HEK293 (cell line): ENCODE measurements around the gene NMD3.
A peak's percentile ranks its signal among the peaks of the same experiment; 100 is the strongest.

Source experiments
- CTCF ChIA-PET: fragments of 350-600 bp; formaldehyde crosslinking; extraction: SDS; loops from one replicate; lab custom pipeline; 2021; ENCODE audit warnings: antibody characterized with exemption; lab: Yijun Ruan, JAX
- POLR2A ChIA-PET: fragments of 300-600 bp; formaldehyde crosslinking; extraction: SDS; loops from one replicate; lab custom pipeline; 2020; ENCODE audit warnings: antibody characterized with exemption, inconsistent platforms; lab: Yijun Ruan, JAX
- H3K27ac ChIP-seq: fragments of 200-500 bp; sonication (Bioruptor generic); 2 replicates; pipeline ENCODE4 v1.5.1; 2014; ENCODE audit warnings: low read depth, low read length, control low read depth, inconsistent platforms; ENCODE audit errors: extremely low read depth
- H3K36me3 ChIP-seq, 2 experiments: fragments of 200-500 bp in 1 of 2; sonication (Bioruptor generic) in 1 of 2; 1 replicate in 1 of 2; 2 replicates in 1 of 2; pipeline ENCODE4 v1.5.1; 2014 to 2017; ENCODE audit warnings: inconsistent platforms in 2 of 2, low read length in 2 of 2; ENCODE audit not compliant: control insufficient read depth in 2 of 2, insufficient read depth in 1 of 2
- H3K4me1 ChIP-seq: fragments of 200-500 bp; sonication (Bioruptor generic); 2 replicates; pipeline ENCODE4 v1.5.1; 2014; ENCODE audit warnings: mild to moderate bottlenecking, low read length, inconsistent platforms; ENCODE audit not compliant: control insufficient read depth, insufficient read depth
- H3K4me3 ChIP-seq: 2 replicates; pipeline ENCODE4 v1.5.1; 2011; ENCODE audit warnings: low read depth, mild to moderate bottlenecking, control low read depth, low read length, moderate library complexity
- H3K9me3 ChIP-seq: fragments of 200-500 bp; sonication (Bioruptor generic); 2 replicates; pipeline ENCODE4 v1.5.1; 2014; ENCODE audit warnings: low read depth, low read length, inconsistent platforms; ENCODE audit not compliant: control insufficient read depth, insufficient read depth
- FEZF1 ChIP-seq: fragments of 450-650 bp; formaldehyde crosslinking; IDR thresholded peaks from 2 replicates; pipeline ENCODE4 v1.5.1; 2016; ENCODE audit warnings: missing biosample characterization, missing genetic modification characterization
- PRDM1 ChIP-seq: fragments of 450-650 bp; formaldehyde crosslinking; IDR thresholded peaks from 2 replicates; pipeline ENCODE4; 2016; ENCODE audit warnings: missing biosample characterization, missing genetic modification characterization
- ZEB2 ChIP-seq: fragments of 450-650 bp; formaldehyde crosslinking; IDR thresholded peaks from 2 replicates; pipeline ENCODE4 v1.5.1; 2016; ENCODE audit warnings: missing biosample characterization, missing genetic modification characterization
- ZFP3 ChIP-seq: fragments of 450-650 bp; formaldehyde crosslinking; IDR thresholded peaks from 2 replicates; pipeline ENCODE4 v1.5.1; 2016; ENCODE audit warnings: low read depth, missing biosample characterization, missing genetic modification characterization
- ZFP37 ChIP-seq: fragments of 450-650 bp; formaldehyde crosslinking; IDR thresholded peaks from 2 replicates; pipeline ENCODE4 v1.5.1; 2016; ENCODE audit warnings: missing biosample characterization, missing genetic modification characterization
- ZNF114 ChIP-seq: fragments of 450-650 bp; formaldehyde crosslinking; IDR thresholded peaks from 2 replicates; pipeline ENCODE4 v1.5.0; 2017; ENCODE audit warnings: missing biosample characterization, missing genetic modification characterization
- ZNF140 ChIP-seq: fragments of 450-650 bp; formaldehyde crosslinking; IDR thresholded peaks from 2 replicates; pipeline ENCODE4 v1.5.1; 2016; ENCODE audit warnings: missing biosample characterization, missing genetic modification characterization
- ZNF335 ChIP-seq: fragments of 450-650 bp; formaldehyde crosslinking; conservative IDR thresholded peaks from 2 replicates; pipeline ENCODE4 v1.5.1; 2016; ENCODE audit warnings: missing biosample characterization, missing genetic modification characterization
- ZNF366 ChIP-seq: fragments of 450-650 bp; formaldehyde crosslinking; conservative IDR thresholded peaks from 2 replicates; pipeline ENCODE4 v1.5.1; 2016; ENCODE audit warnings: missing biosample characterization, missing genetic modification characterization
- ZNF610 ChIP-seq: fragments of 450-650 bp; formaldehyde crosslinking; IDR thresholded peaks from 2 replicates; pipeline ENCODE4 v1.5.1; 2016; ENCODE audit warnings: missing biosample characterization, missing genetic modification characterization, borderline replicate concordance
- ZNF629 ChIP-seq: fragments of 450-650 bp; formaldehyde crosslinking; IDR thresholded peaks from 2 replicates; pipeline ENCODE4 v1.5.1; 2017; ENCODE audit warnings: missing biosample characterization, missing genetic modification characterization
- ZNF707 ChIP-seq: fragments of 450-650 bp; formaldehyde crosslinking; IDR thresholded peaks from 2 replicates; pipeline ENCODE4 v1.5.1; 2016; ENCODE audit warnings: missing biosample characterization, missing genetic modification characterization
- ZNF747 ChIP-seq: fragments of 450-650 bp; formaldehyde crosslinking; IDR thresholded peaks from 2 replicates; pipeline ENCODE4 v1.5.1; 2016; ENCODE audit warnings: missing biosample characterization, missing genetic modification characterization
- ZNF792 ChIP-seq: fragments of 450-650 bp; formaldehyde crosslinking; IDR thresholded peaks from 2 replicates; pipeline ENCODE4 v1.5.1; 2016; ENCODE audit warnings: missing biosample characterization, missing genetic modification characterization
- TF ChIP-seq, protein P1 (sequence below): fragments of 450-650 bp; formaldehyde crosslinking; IDR thresholded peaks from 2 replicates; pipeline ENCODE4 v1.5.1; 2016; ENCODE audit warnings: missing biosample characterization, missing genetic modification characterization
- TF ChIP-seq, protein P2 (sequence below): fragments of 450-650 bp; formaldehyde crosslinking; IDR thresholded peaks from 2 replicates; pipeline ENCODE4 v1.5.1; 2016; ENCODE audit warnings: missing biosample characterization, missing genetic modification characterization, borderline replicate concordance
- TF ChIP-seq, protein P3 (sequence below): fragments of 450-650 bp; formaldehyde crosslinking; IDR thresholded peaks from 2 replicates; pipeline ENCODE4; 2016; ENCODE audit warnings: missing biosample characterization, missing genetic modification characterization

NMD3 gene

DNA sequence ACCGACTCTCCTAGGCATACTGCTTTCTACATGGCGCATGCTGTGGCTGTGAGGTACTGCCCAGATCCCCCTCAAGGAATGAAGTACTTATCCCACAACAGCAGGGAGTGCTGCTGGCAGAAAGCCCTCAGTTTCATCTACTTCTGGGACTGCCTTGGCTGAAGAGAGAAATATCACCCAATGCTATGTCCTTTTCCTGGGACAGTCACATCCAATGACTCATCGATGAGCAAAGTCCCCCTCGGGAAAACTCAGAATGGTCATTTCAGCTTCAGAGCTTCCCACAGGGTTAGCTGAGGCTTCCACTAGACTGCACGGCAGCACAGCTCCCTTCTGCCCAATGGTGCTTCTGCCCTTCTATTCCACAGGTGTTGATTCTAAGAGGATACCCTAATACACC lies 3.6 kb upstream of the NMD3 start:
- peaks cover 0 to under 1% of the 10 kb centered on the region in 2 experiments; a peak in 1 of 3 replicates for H3K36me3 ChIP-seq
- CTCF ChIA-PET: interaction anchor here (0.6 kb wide), 1 partner anchor 459 kb away, joined by 4 read pairs; no protein-coding TSS in a partner anchor
- no peaks in the 10 kb centered on the region for H3K9me3 ChIP-seq
- H3K27ac ChIP-seq: no peak overlapping the region
- H3K4me1 ChIP-seq: no peaks in the 10 kb centered on the region
- peak; percentile 50; the same call in 1 of the 2 replicates for TF ChIP-seq ZFP37
- TF ChIP-seq ZFP3 (tag by site-specific recombination): no peak
- peak; percentile 33; the same call in 1 of the 2 replicates for TF ChIP-seq ZNF366
- TF ChIP-seq ZNF629 (tag by site-specific recombination): peak; percentile 12; the same call in 1 of the 2 replicates
- 0 out of 2 replicates have a peak, but pooled peaks have one; percentile 24 for TF ChIP-seq ZEB2
- TF ChIP-seq FEZF1: 0 out of 2 replicates have a peak, but pooled peaks have one; percentile 32
- TF ChIP-seq, protein P1, sequence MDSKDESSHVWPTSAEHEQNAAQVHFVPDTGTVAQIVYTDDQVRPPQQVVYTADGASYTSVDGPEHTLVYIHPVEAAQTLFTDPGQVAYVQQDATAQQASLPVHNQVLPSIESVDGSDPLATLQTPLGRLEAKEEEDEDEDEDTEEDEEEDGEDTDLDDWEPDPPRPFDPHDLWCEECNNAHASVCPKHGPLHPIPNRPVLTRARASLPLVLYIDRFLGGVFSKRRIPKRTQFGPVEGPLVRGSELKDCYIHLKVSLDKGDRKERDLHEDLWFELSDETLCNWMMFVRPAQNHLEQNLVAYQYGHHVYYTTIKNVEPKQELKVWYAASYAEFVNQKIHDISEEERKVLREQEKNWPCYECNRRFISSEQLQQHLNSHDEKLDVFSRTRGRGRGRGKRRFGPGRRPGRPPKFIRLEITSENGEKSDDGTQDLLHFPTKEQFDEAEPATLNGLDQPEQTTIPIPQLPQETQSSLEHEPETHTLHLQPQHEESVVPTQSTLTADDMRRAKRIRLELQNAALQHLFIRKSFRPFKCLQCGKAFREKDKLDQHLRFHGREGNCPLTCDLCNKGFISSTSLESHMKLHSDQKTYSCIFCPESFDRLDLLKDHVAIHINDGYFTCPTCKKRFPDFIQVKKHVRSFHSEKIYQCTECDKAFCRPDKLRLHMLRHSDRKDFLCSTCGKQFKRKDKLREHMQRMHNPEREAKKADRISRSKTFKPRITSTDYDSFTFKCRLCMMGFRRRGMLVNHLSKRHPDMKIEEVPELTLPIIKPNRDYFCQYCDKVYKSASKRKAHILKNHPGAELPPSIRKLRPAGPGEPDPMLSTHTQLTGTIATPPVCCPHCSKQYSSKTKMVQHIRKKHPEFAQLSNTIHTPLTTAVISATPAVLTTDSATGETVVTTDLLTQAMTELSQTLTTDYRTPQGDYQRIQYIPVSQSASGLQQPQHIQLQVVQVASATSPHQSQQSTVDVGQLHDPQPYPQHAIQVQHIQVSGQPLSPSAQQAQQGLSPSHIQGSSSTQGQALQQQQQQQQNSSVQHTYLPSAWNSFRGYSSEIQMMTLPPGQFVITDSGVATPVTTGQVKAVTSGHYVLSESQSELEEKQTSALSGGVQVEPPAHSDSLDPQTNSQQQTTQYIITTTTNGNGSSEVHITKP (tag by site-specific recombination): peak; percentile 37
- TF ChIP-seq, protein P2, sequence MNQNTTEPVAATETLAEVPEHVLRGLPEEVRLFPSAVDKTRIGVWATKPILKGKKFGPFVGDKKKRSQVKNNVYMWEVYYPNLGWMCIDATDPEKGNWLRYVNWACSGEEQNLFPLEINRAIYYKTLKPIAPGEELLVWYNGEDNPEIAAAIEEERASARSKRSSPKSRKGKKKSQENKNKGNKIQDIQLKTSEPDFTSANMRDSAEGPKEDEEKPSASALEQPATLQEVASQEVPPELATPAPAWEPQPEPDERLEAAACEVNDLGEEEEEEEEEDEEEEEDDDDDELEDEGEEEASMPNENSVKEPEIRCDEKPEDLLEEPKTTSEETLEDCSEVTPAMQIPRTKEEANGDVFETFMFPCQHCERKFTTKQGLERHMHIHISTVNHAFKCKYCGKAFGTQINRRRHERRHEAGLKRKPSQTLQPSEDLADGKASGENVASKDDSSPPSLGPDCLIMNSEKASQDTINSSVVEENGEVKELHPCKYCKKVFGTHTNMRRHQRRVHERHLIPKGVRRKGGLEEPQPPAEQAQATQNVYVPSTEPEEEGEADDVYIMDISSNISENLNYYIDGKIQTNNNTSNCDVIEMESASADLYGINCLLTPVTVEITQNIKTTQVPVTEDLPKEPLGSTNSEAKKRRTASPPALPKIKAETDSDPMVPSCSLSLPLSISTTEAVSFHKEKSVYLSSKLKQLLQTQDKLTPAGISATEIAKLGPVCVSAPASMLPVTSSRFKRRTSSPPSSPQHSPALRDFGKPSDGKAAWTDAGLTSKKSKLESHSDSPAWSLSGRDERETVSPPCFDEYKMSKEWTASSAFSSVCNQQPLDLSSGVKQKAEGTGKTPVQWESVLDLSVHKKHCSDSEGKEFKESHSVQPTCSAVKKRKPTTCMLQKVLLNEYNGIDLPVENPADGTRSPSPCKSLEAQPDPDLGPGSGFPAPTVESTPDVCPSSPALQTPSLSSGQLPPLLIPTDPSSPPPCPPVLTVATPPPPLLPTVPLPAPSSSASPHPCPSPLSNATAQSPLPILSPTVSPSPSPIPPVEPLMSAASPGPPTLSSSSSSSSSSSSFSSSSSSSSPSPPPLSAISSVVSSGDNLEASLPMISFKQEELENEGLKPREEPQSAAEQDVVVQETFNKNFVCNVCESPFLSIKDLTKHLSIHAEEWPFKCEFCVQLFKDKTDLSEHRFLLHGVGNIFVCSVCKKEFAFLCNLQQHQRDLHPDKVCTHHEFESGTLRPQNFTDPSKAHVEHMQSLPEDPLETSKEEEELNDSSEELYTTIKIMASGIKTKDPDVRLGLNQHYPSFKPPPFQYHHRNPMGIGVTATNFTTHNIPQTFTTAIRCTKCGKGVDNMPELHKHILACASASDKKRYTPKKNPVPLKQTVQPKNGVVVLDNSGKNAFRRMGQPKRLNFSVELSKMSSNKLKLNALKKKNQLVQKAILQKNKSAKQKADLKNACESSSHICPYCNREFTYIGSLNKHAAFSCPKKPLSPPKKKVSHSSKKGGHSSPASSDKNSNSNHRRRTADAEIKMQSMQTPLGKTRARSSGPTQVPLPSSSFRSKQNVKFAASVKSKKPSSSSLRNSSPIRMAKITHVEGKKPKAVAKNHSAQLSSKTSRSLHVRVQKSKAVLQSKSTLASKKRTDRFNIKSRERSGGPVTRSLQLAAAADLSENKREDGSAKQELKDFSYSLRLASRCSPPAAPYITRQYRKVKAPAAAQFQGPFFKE (tag by site-specific recombination): no peak
- H3K4me3 ChIP-seq: no peak overlapping the region
- POLR2A ChIA-PET: no interaction called here

DNA sequence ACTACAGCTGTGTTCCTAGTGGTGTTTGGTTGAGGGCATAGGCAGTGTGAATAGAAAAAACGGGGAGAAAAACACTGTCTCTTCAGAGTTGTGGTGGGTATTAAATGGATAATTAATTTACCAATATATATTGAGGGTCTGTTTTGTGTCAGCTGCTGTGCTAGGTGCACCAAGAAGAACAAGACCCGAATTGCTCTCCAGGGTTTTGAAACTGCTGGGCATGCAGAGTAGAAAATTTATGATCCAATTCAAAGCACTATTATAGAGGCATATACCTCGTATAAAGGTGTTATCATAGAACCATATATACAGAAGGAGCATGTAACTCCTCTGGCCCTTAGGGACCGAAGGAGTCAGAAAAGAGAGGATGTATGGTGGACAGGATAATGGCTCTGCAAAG lies 1.6 kb upstream of the NMD3 start:
- no peak overlapping the region for H3K4me3 ChIP-seq
- ChIA-PET POLR2A (no interaction called here), CTCF (no interaction called here)
- no peaks in the 10 kb centered on the region for H3K9me3 ChIP-seq
- no peak for TF ChIP-seq ZNF366
- peaks cover 2 to 10% of the 10 kb centered on the region in 2 experiments; a peak in 2 of 3 replicates for H3K36me3 ChIP-seq
- no peak overlapping the region for H3K27ac ChIP-seq
- H3K4me1 ChIP-seq: no peaks in the 10 kb centered on the region

DNA sequence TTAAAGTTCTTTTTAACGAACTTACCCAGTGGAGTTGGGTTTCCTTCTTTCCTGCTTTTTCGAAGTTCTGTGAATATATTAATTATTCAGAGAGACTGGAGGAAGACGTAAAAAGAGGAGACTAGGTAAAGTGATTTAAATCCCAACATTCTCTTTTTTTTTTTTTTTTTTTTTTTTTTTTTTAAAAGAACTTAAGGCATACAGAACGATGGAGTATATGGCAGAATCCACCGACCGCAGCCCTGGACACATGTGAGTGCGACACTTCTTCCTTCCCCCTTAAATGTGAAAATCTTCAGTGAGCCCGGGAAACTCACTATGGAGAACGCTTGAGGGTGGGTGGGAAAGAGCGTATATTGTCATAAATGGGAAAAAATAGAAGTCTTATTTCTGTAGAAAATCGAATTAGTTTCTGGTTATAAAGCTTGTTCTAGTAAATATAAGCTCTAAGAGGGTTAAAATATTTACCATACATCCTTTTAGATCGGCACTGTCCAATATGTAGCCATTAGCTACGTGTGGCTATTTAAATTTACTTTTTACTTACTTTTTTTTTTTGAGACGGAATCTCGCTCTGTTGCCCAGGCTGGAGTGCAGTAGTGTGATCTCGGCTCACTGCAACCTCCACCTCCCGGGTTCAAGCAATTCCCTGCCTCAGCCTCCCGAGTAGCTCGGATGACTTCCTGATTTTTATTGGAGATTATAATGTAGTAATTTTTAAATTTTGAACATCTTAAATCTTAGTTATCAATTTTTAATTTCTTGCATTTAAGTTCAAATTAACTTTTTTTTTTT lies 892 bp downstream of the NMD3 start:
- ChIA-PET CTCF (interaction anchor here (0.6 to 0.9 kb wide), 2 partner anchors 15 to 55 kb away, joined by 3 to 5 read pairs; no protein-coding TSS in a partner anchor), POLR2A (interaction anchor here (0.6 to 1.3 kb wide), 8 partner anchors 10 to 1189 kb away, joined by 3 to 5 read pairs (median 4); partner anchors contain the start of genes PPM1L and TRIM59)
- H3K36me3 ChIP-seq: peaks cover 8 to 33% of the 10 kb centered on the region in 2 experiments
- no peaks in the 10 kb centered on the region for H3K9me3 ChIP-seq
- peak overlapping the region; percentile 81 for H3K27ac ChIP-seq
- H3K4me3 ChIP-seq: peak overlapping the region; percentile 97
- H3K4me1 ChIP-seq: no peaks in the 10 kb centered on the region
- no peak for TF ChIP-seq ZNF610 (tag by site-specific recombination)
- TF ChIP-seq PRDM1: 0 out of 2 replicates have a peak, but pooled peaks have one; percentile 33
- TF ChIP-seq ZNF747 (tag by site-specific recombination): no peak
- TF ChIP-seq ZNF114 (tag by site-specific recombination): no peak
- TF ChIP-seq ZNF792 (tag by site-specific recombination): no peak
- no peak for TF ChIP-seq ZNF707
- TF ChIP-seq, protein P3, sequence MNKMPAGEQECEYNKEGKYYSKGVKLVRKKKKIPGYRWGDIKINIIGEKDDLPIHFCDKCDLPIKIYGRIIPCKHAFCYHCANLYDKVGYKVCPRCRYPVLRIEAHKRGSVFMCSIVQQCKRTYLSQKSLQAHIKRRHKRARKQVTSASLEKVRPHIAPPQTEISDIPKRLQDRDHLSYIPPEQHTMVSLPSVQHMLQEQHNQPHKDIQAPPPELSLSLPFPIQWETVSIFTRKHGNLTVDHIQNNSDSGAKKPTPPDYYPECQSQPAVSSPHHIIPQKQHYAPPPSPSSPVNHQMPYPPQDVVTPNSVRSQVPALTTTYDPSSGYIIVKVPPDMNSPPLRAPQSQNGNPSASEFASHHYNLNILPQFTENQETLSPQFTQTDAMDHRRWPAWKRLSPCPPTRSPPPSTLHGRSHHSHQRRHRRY (tag by site-specific recombination): no peak
- TF ChIP-seq ZNF335 (tag by site-specific recombination): 0 out of 2 replicates have a peak, but pooled peaks have one; percentile 3
- TF ChIP-seq ZFP3 (tag by site-specific recombination): no peak
- 0 out of 2 replicates have a peak, but pooled peaks have one; percentile 9 for TF ChIP-seq ZNF140 (tag by site-specific recombination)
